CD4-positive, alpha-beta T cell treated with Interleukin-4 for 4 hours (primary cell): ENCODE data around the gene GNG11.

ENCODE experiments used
- DNase-seq: peaks from one replicate; pipeline ENCODE4 v3.0.0-alpha.2; 2020

The GNG11 gene

DNA sequence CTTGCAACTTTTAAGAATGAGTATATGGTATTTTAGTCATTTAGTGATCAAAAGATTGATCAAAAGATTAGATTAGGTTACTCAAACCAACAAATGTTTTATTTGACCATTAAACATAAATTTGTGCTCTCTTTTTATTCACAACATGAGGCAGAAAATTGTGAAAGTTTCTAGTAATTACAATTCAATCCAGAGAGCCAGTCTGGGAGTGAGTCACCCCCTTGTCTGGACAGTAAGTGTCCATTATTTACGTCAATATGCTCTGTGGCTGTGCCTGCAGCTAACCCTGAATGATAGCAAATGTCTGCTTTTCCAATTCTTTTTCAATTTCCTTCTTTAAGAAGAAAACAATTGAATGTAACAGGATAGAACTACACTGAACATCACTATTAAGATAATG, 27.9 kb downstream of the GNG11 start:
- no peak for DNase-seq

DNA sequence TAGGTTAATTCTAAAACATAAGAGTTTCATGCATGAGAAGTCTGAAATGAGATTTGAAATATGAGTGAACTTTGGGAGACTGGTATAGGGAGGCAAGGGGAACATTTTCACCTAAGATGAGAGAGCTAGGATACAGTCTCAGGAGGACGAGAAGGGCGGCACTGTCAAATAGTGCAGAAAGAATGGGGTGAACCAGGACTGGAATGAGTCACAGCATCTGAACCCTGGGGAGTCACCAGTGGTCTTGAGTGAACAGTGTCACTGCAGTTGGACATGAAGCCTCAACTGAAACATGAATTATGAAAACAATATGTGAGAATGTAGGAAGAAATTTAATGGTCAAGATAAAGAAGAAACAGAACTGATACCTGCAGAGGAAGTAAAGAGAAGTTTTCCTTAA, 33.8 kb downstream of the GNG11 start:
- DNase-seq: no peak

DNA sequence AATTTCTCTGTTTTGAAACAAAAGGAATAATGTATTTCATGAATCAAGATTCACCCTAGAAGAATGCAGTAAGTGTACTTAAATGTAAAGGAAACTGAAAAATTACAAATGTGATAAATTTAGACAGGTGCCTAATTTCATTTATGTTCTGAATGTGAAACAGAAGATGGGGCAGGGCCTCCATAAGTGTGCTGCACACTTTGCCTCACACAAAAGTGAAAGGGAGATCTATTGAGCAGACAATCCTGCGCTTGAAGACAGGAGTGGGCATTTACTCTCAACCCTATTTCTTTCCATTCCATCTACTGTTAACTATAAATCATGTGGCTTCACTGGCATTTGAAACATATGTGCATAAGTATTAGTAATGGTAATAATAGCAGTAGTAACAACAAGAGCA, 36.2 kb downstream of the GNG11 start:
- DNase-seq: no peak

DNA sequence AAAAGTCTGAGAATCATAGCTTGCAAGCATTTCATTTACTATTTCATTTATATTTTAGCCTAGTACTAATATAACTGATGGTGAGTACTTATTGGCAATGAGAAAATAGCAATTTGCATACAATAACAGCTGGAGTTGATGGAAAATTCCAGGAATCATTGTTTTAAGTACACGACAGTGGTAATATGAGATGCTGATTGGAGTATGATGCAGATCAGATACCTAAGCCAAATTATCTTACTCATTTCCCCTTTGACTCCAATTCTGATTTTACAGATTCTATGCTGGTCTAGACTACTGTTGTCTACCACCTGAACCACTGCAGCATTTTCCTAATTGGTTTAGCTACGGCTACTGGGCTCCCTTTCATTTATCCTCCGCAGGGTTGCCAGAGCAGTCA, 36.7 kb downstream of the GNG11 start:
- no peak for DNase-seq

DNA sequence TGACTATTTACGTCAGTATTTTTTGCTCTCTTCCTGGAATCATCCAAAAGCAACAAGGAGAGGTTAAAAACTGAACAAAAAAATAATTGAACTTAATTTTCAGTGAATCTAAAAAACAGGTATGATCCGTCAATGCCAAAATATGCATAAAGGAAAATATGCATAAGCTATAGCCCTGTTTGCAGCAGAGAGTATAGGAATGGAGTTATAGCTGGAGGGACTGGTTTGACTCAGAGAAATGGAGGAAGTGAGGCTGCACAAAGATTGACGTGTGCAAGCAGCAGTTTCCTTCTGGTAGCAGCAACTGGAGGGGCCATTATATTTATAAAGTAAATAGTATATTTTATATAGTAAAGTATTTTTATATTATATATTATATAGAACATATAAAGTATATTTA, 37.1 kb downstream of the GNG11 start:
- no peak for DNase-seq

DNA sequence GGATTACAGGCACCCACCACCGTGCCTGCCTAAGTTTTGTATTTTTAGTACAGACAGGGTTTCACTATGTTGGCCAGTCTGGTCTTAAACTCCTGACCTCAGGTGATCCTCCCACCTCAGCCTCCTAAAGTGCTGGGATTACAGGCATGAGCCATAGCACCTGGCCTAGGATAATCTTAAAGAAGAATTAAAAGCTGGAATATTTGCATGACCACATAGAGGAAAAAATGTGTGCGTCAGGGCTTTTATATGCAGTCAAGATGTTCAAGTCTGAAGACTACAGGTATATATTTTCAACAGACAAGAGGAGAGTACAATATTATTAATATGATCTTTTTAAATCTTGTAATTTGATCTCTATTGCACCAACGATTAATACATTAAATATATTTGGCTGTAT, 39.5 kb downstream of the GNG11 start:
- DNase-seq: no peak

DNA sequence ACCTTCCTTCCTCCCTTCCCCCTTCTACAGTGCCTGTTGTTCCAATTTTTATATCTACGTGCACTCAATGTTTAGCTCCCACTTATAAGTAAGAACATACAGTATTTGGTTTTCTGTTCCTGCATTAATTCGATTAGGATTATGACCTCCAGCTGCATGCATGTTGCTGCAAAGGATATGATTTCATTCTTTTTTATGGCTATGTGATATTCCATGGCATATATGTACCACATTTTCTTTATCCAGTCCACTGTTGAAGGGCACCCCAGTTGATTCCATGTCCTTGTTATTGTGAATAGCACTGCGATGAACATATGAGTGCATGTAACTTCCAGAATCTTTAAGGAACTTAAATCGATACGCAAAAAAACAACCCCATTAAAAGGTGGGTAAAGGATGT, 42.7 kb downstream of the GNG11 start:
- DNase-seq: no peak

DNA sequence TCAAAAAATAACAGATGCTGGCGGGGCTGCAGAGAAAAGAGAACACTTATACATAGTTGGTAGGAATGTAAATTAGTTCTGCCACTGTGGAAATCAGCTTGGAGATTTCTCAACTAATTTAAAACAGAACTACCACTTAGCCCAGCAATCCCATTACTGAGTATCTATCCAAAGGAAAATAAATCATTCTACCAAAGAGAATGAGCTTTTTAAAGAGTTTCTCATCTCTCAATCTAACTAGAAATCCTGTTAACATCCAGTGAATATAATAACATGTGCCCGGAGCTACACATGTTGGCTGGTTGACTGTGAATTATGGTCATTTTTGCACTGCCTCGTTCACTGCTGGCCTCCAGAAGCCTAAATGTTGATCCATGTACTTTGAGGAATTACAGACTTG, 43.3 kb downstream of the GNG11 start:
- no peak for DNase-seq

DNA sequence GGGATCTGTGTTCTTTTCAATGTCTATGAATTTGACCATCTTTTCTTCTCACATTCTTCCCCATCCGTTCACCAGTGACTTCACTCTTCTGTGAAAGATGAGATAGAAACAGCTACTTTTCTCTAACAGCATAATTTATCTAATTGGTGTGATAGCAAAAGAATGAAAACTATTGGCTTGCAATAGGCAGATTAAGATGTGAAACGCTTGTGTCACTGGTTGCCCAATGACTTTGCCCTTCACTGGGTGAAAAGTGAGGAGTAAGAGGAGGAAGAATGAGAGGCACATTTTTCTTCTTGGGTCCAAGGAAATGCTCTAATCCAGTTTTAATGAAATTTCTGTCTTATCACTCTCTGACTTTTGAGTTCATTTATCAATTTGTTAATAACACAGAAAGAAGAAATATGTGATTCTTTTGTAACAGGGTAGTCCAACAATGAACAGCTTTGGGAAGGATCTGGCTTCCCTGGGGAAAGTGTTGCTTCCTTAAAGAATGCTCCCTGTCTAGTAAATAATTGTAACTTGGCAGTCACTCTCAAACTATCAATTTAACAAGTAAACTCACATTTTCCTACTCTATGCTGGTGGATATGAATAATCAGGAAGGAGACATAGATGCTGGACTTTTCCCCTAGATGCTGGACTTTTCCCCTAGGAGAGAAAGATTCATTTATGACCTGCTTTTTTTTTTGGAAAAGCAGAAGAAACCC, 47.5 kb downstream of the GNG11 start:
- no peak for DNase-seq

DNA sequence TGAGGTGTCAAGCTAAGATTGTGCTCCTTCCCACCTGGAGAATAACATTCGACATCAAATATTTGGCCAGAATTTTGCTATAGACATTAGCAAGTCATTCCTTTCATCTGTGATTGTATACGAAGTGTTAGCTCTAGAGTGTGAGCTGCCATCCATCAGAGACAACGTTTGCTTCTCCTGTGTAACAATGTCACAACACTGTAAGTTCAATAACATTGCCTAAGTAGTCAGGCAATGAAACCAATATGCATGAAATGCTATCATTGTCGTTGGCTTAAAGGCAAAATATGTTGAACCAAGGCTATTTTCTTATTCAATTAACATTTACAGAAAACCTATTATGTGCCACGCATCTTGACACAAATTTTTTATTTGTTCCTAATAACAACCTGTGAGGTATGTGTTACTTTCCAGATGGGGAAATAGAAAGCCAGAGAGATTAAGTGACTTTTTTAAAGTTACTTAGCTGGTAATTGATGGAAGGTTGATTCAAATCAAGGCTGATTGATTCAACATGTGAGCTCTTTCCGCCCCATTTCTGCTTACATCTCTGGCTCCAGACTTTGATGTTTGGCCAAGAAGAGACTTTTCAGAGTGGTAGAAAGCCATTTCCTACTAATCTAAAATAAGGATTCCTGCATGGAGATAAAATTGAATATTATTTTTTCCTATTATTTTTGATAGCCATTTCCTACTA, 50.6 kb downstream of the GNG11 start:
- no peak for DNase-seq

DNA sequence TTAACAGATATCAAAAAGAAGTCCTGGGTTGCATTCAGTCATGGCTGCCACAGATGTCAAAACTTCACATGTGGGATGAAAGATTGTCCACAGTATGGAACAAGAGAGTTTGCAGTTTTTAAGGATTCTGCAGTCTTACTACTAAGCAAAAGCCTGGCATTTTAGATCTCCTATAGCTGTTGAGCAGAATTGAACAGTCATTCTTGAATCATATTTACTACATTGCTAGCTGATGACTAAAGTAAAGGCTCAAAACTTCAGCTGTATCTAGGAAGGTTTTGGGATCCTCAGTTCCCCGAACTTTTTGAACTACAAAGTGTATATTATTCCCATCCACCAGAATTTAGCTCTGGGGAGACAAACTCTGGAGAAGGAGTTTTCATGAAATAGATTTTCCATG, 51.6 kb downstream of the GNG11 start:
- DNase-seq: no peak

DNA sequence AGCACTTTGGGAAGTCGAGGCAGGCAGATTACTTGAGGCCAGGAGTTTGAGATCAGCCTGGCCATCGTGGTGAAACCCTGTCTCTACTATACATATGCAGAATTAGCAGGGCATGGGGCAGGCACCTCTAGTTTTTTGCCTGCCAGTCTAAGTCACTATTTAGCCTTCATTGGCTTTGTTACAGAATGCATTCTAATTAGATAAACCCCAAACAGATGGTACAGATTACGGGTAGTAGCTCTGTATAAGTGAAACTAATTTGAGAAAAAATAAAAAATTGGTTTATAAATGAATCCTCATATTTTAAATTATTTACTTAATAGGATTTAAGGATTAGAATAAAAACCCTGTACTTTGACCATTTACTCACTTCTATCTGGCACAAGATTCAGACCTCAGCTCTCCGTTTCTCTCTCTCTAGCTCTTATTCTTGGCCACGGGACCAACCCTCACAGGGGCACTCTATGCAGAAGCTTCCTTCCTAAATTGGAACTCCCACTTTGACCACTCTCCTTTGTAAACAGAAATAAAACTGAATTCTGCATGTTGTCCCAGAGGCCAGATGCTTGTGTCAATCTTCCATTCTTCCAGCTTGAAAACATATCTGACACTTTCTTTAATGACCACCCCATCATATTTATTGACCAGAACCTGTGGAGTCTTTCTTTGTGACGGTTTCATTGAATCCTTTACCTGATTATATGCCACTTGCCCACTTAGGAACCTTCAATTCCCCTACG, 55.8 kb downstream of the GNG11 start:
- no peak for DNase-seq
